K562 (cell line): ENCODE results near the gene HMGXB3. TPM values are rescaled to one million over a fixed set of nuclear protein-coding genes. Genes with fewer than 3 reads are reported as not detected.

Source experiments
- CTCF ChIP-seq, 3 experiments: IDR thresholded peaks in 2 of 3; conservative IDR thresholded peaks in 1 of 3; 2 replicates each; pipeline ENCODE4 v1.5.1; 2011 to 2012; ENCODE audit warnings: low read length in 3 of 3, mild to moderate bottlenecking in 3 of 3, control low read depth in 2 of 3, improper control_type of control experiment in 1 of 3, inconsistent platforms in 1 of 3, low read depth in 1 of 3, mixed read lengths in 1 of 3, moderate library complexity in 1 of 3; ENCODE audit not compliant: insufficient read depth in 2 of 3
- E2F4 ChIP-seq: sonication (generic); formaldehyde crosslinking; IDR thresholded peaks from 2 replicates; pipeline ENCODE4 v1.8.0; 2022; ENCODE audit warnings: mild to moderate bottlenecking, low read depth, missing genetic modification reagents
- GATA2 ChIP-seq: sonication (generic); formaldehyde crosslinking; IDR thresholded peaks from 2 replicates; pipeline ENCODE4 v1.4.0; 2020; ENCODE audit warnings: mild to moderate bottlenecking, missing genetic modification reagents
- HLTF ChIP-seq: fragments of 450-650 bp; IDR thresholded peaks from 2 replicates; pipeline ENCODE4 v1.6.1; 2016
- IRF1 ChIP-seq: sonication (generic); formaldehyde crosslinking; IDR thresholded peaks from 2 replicates; pipeline ENCODE4 v1.8.0; 2022; ENCODE audit warnings: missing genetic modification reagents, mild to moderate bottlenecking, borderline replicate concordance
- KDM1A ChIP-seq, 2 experiments: fragments of 450-650 bp; IDR thresholded peaks; 2 replicates each; pipeline ENCODE4 v1.6.1; 2016; ENCODE audit warnings: mild to moderate bottlenecking in 2 of 2
- MAFK ChIP-seq: IDR thresholded peaks from 2 replicates; pipeline ENCODE4 v1.6.1; 2011; ENCODE audit warnings: low read length, improper control_type of control experiment
- NCOA1 ChIP-seq: fragments of 450-650 bp; IDR thresholded peaks from 2 replicates; pipeline ENCODE4 v1.6.1; 2016; ENCODE audit warnings: low read depth
- REST ChIP-seq, 2 experiments: fragments of 450-650 bp; formaldehyde crosslinking in 1 of 2; IDR thresholded peaks; 2 replicates each; pipeline versions ENCODE4 v1.4.0 to v1.6.1; 2014 to 2020; ENCODE audit warnings: mild to moderate bottlenecking in 2 of 2, borderline replicate concordance in 1 of 2, low read depth in 1 of 2
- SP1 ChIP-seq: sonication (generic); formaldehyde crosslinking; IDR thresholded peaks from 2 replicates; pipeline ENCODE4 v1.8.1; 2022; ENCODE audit warnings: mild to moderate bottlenecking, missing genetic modification reagents
- TCF7 ChIP-seq: sonication (generic); IDR thresholded peaks from 2 replicates; pipeline ENCODE4 v1.6.1; 2016; ENCODE audit warnings: antibody characterized with exemption, borderline replicate concordance
- UBTF ChIP-seq, 2 experiments: IDR thresholded peaks; 2 replicates each; pipeline ENCODE4 v1.6.1; 2012; ENCODE audit warnings: improper control_type of control experiment in 2 of 2, low read depth in 2 of 2, low read length in 2 of 2, borderline replicate concordance in 1 of 2
- ZNF384 ChIP-seq: IDR thresholded peaks from 2 replicates; pipeline ENCODE4 v1.6.1; 2012; ENCODE audit warnings: low read depth, low read length, improper control_type of control experiment
- ZNF436 ChIP-seq: fragments of 250-450, 450-650 bp; sonication (Bioruptor Pico); formaldehyde crosslinking; IDR thresholded peaks from 2 replicates; pipeline ENCODE4 v1.7.0; 2020; ENCODE audit warnings: mild to moderate bottlenecking
- polyA plus RNA-seq, 8 experiments: library from polyadenylated mRNA; depleted of rRNA in 4 of 8; stranded (reverse) in 5 of 8; unstranded in 3 of 8; fragments of >200 nt; fragmentation: Nextera tagmentation in 2 of 8; fragmentation: Illumina TruSeq in 1 of 8; extraction: Ambion mirVana in 2 of 8; extraction: Trizol in 1 of 8; gene quantifications; 2 replicates each; pipeline versions ENCODE4 v1.2.1 to v1.2.3, GENCODE V29; 2011 to 2014; ENCODE audit warnings: inconsistent platforms in 1 of 8, missing spikeins in 1 of 8
- total RNA-seq, 7 experiments: library from RNA; depleted of rRNA in 6 of 7; stranded (reverse); fragments of >200 nt in 6 of 7; fragmentation: Illumina TruSeq in 2 of 7; extraction: Trizol in 2 of 7; gene quantifications; 2 replicates each; pipeline versions ENCODE4 v1.2.1 to v1.2.3, GENCODE V29; 2011 to 2021; ENCODE audit warnings: low replicate concordance in 1 of 7

Gene HMGXB3
- total and polyA plus RNA-seq, 9 of the 15 experiments (the other 6 are each of a cell fraction or from before 2014, with no cell fraction given) = 1.8 to 44.1 (median 32.2) TPM

DNA sequence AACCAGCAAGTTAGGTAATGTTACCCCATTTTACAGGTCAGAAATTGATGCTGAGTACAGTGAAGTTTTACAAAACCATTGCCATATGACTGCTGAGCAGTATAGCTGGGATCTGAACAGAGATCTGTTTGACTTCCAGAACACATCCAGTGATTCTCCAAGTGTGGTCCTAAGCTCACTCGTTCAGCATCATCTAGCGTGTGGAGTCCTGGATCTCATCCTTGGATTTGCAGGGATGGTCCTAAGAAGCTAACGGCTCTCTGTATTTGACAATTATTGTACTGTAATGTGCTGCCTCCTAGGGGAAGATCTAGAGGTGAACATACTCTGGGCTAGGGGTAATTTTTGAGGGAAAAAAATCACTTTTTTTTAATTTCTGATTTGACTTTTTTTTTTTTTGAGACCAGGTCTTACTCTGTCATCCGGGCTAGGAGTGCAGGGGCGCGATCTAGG is 38.6 kb upstream of the HMGXB3 start (continued):
- TF ChIP-seq REST (IDR thresholded peaks at IDR 0.05; ENCODE audit: borderline replicate concordance) = peak; percentile 74; the same call in 1 of the 2 replicates
- no peak for TF ChIP-seq REST (CRISPR knock-in tag; IDR thresholded peaks at IDR 0.05; ENCODE audit: low read depth)
- peak; percentile 65 for TF ChIP-seq ZNF384
- TF ChIP-seq TCF7 = no peak
- TF ChIP-seq NCOA1 = no peak
- no peak for TF ChIP-seq GATA2
- no peak for TF ChIP-seq SP1
- no peak for TF ChIP-seq IRF1 (CRISPR knock-in tag)
- no peak for TF ChIP-seq ZNF436
- no peak for TF ChIP-seq KDM1A (IDR thresholded peaks at IDR 0.05)
- no peak for TF ChIP-seq HLTF
- no peak for TF ChIP-seq UBTF (IDR thresholded peaks at IDR 0.05; ENCODE audit: borderline replicate concordance in 1 of 2, low read depth in 2 of 2, low read length in 2 of 2)
- no peak for TF ChIP-seq MAFK
- TF ChIP-seq E2F4 (CRISPR knock-in tag) = no peak
- peak; percentile 58 to 78 (median 69); a peak in 5 of 6 replicates for TF ChIP-seq CTCF (IDR thresholded peaks at IDR 0.05 in 2 of 3, conservative IDR thresholded peaks at IDR 0.05 in 1 of 3; ENCODE audit: insufficient read depth in 2 of 3, low read depth in 1 of 3, low read length in 3 of 3)
